Measurements from ENCODE around the gene KIF19. TPM values are rescaled to one million over a fixed set of nuclear protein-coding genes. Genes with fewer than 3 reads are reported as not detected.

KIF19 gene
- total and polyA plus RNA-seq, 4 donors: 4.2 to 12.7 (median 6.7) TPM

DNA sequence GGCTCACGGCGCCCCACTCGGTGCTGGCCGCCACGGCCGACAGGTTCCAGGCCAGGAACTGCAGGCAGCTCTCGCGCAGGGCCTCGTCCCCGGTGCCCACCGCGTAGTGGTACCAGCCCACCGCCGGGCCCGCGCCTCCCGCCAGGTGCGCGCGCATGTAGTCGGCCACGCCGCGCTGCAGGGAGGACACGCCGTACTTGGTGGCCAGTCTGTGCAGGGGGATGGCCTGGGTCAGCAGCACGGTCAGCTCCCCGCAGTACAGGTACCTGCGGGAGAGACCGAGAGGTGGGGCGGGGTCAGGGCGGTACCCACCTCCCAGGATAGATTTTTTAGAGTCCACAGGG, 31.4 kb downstream of the KIF19 start:
- DNase-seq (no peak), ATAC-seq (ENCODE audit: insufficient read depth, low FRiP score) (no peak)
- H3K9ac ChIP-seq (ENCODE audit: insufficient read depth in 1 of 2, low read length in 2 of 2): no peak overlapping the region
- H3K4me1 ChIP-seq (ENCODE audit: control insufficient read depth in 5 of 5, insufficient read depth in 5 of 5, low read length in 5 of 5): peaks cover 0 to 22% (median 2%) of the 10 kb centered on the region in 5 donors
- WGBS, 2 donors: 16 to 31% methylated on average over 29 to 32 of the region's 32 CpGs
- no peak for TF ChIP-seq CTCF (IDR thresholded peaks at IDR 0.05; ENCODE audit: control extremely low read depth, extremely low read depth)
- H3K4me3 ChIP-seq: no peak overlapping the region
- peaks cover 0 to 10% (median 0%) of the 10 kb centered on the region in 4 donors for H3K9me3 ChIP-seq (ENCODE audit: control insufficient read depth in 4 of 4, insufficient read depth in 3 of 4, low read length in 3 of 4)
- no peaks in the 10 kb centered on the region for H3K36me3 ChIP-seq (ENCODE audit: control insufficient read depth in 4 of 4, insufficient read depth in 4 of 4, low read length in 4 of 4)
- no peak overlapping the region for H3K27ac ChIP-seq (ENCODE audit: low read depth in 1 of 2, low read length in 1 of 2)
- H3K27me3 ChIP-seq (ENCODE audit: control insufficient read depth in 3 of 3, insufficient read depth in 3 of 3, low read length in 2 of 3): peaks cover 37 to 54% (median 48%) of the 10 kb centered on the region in 3 donors

DNA sequence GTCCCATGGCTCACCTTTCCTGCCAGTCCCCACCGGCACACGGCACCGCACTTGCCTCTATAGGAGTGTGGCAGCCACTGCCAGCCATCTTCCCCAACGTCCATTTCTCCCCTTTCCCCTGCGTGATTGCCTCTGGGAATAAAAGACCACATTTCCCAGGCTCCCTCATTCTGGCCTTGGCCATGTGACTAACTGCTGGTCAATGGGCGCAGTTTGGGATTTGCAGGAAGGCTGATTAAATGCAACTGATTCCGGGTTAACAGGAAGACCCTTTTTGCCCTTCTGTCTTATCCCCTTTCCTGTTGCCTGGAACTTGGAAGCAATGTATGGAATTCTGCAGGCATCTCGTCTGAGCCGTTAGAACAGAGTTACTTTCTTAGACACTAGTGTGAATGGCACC, 32.7 kb downstream of the KIF19 start:
- H3K27ac ChIP-seq (ENCODE audit: low read depth in 1 of 2, low read length in 1 of 2): no peak overlapping the region
- DNase-seq (no peak), ATAC-seq (ENCODE audit: insufficient read depth, low FRiP score) (no peak)
- peaks cover 0 to 10% (median 0%) of the 10 kb centered on the region in 4 donors for H3K9me3 ChIP-seq (ENCODE audit: control insufficient read depth in 4 of 4, insufficient read depth in 3 of 4, low read length in 3 of 4)
- TF ChIP-seq CTCF (IDR thresholded peaks at IDR 0.05; ENCODE audit: control extremely low read depth, extremely low read depth): no peak
- no peak overlapping the region for H3K9ac ChIP-seq (ENCODE audit: insufficient read depth in 1 of 2, low read length in 2 of 2)
- no peak overlapping the region for H3K4me3 ChIP-seq
- H3K27me3 ChIP-seq (ENCODE audit: control insufficient read depth in 3 of 3, insufficient read depth in 3 of 3, low read length in 2 of 3): peaks cover 30 to 42% (median 37%) of the 10 kb centered on the region in 3 donors
- 76 to 81% methylated on average over 9 of the region's 9 CpGs for WGBS, 2 donors
- H3K4me1 ChIP-seq (ENCODE audit: control insufficient read depth in 5 of 5, insufficient read depth in 5 of 5, low read length in 5 of 5): peaks cover 0 to 24% (median 4%) of the 10 kb centered on the region in 5 donors
- no peaks in the 10 kb centered on the region for H3K36me3 ChIP-seq (ENCODE audit: control insufficient read depth in 4 of 4, insufficient read depth in 4 of 4, low read length in 4 of 4)

- no peak for DNase-seq
- no peak overlapping the region for H3K9ac ChIP-seq (ENCODE audit: insufficient read depth in 1 of 2, low read length in 2 of 2)
- peaks cover 0 to 8% (median 0%) of the 10 kb centered on the region in 4 donors for H3K9me3 ChIP-seq (ENCODE audit: control insufficient read depth in 4 of 4, insufficient read depth in 3 of 4, low read length in 3 of 4)
- H3K27ac ChIP-seq (ENCODE audit: low read depth in 1 of 2, low read length in 1 of 2): no peak overlapping the region
- no peak for TF ChIP-seq CTCF (IDR thresholded peaks at IDR 0.05; ENCODE audit: control extremely low read depth, extremely low read depth)
- H3K4me3 ChIP-seq: no peak overlapping the region
- H3K27me3 ChIP-seq (ENCODE audit: control insufficient read depth in 3 of 3, insufficient read depth in 3 of 3, low read length in 2 of 3): peaks cover 18 to 33% (median 31%) of the 10 kb centered on the region in 3 donors
- no peak for ATAC-seq (ENCODE audit: insufficient read depth, low FRiP score)
- WGBS, 2 donors: 92 to 94% methylated on average over 22 of the region's 22 CpGs
- peaks cover 0 to 24% (median 4%) of the 10 kb centered on the region in 5 donors for H3K4me1 ChIP-seq (ENCODE audit: control insufficient read depth in 5 of 5, insufficient read depth in 5 of 5, low read length in 5 of 5)
- no peaks in the 10 kb centered on the region for H3K36me3 ChIP-seq (ENCODE audit: control insufficient read depth in 4 of 4, insufficient read depth in 4 of 4, low read length in 4 of 4)
Measured at GRCh38 chr17:74359916-74360315, 33.9 kb downstream of the KIF19 start.

DNA sequence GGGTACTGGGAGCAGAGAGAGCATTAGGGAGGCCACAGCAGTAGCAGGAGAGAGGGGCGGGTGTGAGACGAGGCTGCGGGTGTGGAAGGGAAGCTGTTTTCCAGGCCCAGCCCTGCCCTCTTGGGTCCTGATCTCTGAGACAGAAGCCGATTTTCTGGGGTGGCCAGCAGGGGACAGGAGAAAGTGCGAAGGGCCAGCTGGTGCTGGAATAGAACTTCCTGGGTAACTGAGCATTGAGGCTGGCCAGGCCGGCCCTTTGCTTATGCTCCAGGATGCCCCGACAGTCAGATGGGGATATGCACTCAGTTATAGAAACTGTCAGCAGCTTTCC, 34.8 kb downstream of the KIF19 start:
- peaks cover 0 to 8% (median 0%) of the 10 kb centered on the region in 4 donors for H3K9me3 ChIP-seq (ENCODE audit: control insufficient read depth in 4 of 4, insufficient read depth in 3 of 4, low read length in 3 of 4)
- no peak overlapping the region for H3K9ac ChIP-seq (ENCODE audit: insufficient read depth in 1 of 2, low read length in 2 of 2)
- 58 to 65% methylated on average over 7 of the region's 7 CpGs for WGBS, 2 donors
- DNase-seq (no peak), ATAC-seq (ENCODE audit: insufficient read depth, low FRiP score) (no peak)
- H3K36me3 ChIP-seq (ENCODE audit: control insufficient read depth in 4 of 4, insufficient read depth in 4 of 4, low read length in 4 of 4): no peaks in the 10 kb centered on the region
- no peak overlapping the region for H3K4me3 ChIP-seq
- H3K27ac ChIP-seq (ENCODE audit: low read depth in 1 of 2, low read length in 1 of 2): no peak overlapping the region
- H3K4me1 ChIP-seq (ENCODE audit: control insufficient read depth in 5 of 5, insufficient read depth in 5 of 5, low read length in 5 of 5): peaks cover 0 to 24% (median 4%) of the 10 kb centered on the region in 5 donors
- H3K27me3 ChIP-seq (ENCODE audit: control insufficient read depth in 3 of 3, insufficient read depth in 3 of 3, low read length in 2 of 3): peaks cover 18 to 27% (median 21%) of the 10 kb centered on the region in 3 donors
- TF ChIP-seq CTCF (IDR thresholded peaks at IDR 0.05; ENCODE audit: control extremely low read depth, extremely low read depth): no peak
